Measurements from ENCODE around the gene CASQ2. TPM values are rescaled to one million over a fixed set of nuclear protein-coding genes. Genes with fewer than 3 reads are reported as not detected.
A peak's percentile ranks its signal among the peaks of the same experiment; 100 is the strongest.
"Not testable (repeated sequence)": the region's sequence is repeated elsewhere in the genome, so short reads cannot be mapped to it uniquely, and the experiment has no call there.

CASQ2 gene
- total RNA-seq, 4 donors from 2014 or later = 1.1 to 3.9 (median 1.5) TPM

- no peaks in the 10 kb centered on the region for H3K4me1 ChIP-seq
- intact Hi-C loops (cut with DNase I) = no loop called here
- H3K36me3 ChIP-seq = no peaks in the 10 kb centered on the region
- 92 to 95% methylated on average over 1 of the region's 1 CpG for WGBS, 2 donors
- H3K9me3 ChIP-seq = no peaks in the 10 kb centered on the region
- TF ChIP-seq CTCF (IDR thresholded peaks at IDR 0.05) (no peak), POLR2A (IDR thresholded peaks at IDR 0.05) (no peak)
- no peaks in the 10 kb centered on the region for H3K27me3 ChIP-seq
- H3K27ac ChIP-seq = no peak overlapping the region
- no peak for DNase-seq
- no peak overlapping the region for H3K4me3 ChIP-seq (replicated peaks in 1 of 3)
These were observed 14.2 kb upstream of the CASQ2 start for GRCh38 chr1:115782571-115783281.

- WGBS, 2 donors = 92 to 97% methylated on average over 3 of the region's 3 CpGs
- Histone ChIP-seq H3K27me3 (no peaks in the 10 kb centered on the region), H3K9me3 (no peaks in the 10 kb centered on the region), H3K36me3 (no peaks in the 10 kb centered on the region), H3K4me3 (replicated peaks in 1 of 3) (no peak overlapping the region), H3K27ac (no peak overlapping the region), H3K4me1 (no peaks in the 10 kb centered on the region)
- intact Hi-C loops (cut with DNase I) = no loop called here
- no peak for DNase-seq
- no peak for TF ChIP-seq POLR2A (IDR thresholded peaks at IDR 0.05)
- no peak for TF ChIP-seq CTCF (IDR thresholded peaks at IDR 0.05)
These were observed 13.3 kb upstream of the CASQ2 start for GRCh38 chr1:115781851-115782250.

- no peak for DNase-seq
- H3K4me1 ChIP-seq = no peaks in the 10 kb centered on the region
- WGBS, 2 donors = 88 to 93% methylated on average over 1 of the region's 1 CpG
- no peaks in the 10 kb centered on the region for H3K9me3 ChIP-seq
- no peaks in the 10 kb centered on the region for H3K36me3 ChIP-seq
- H3K4me3 ChIP-seq (replicated peaks in 1 of 3) = no peak overlapping the region
- intact Hi-C loops (cut with DNase I) = no loop called here
- TF ChIP-seq POLR2A (IDR thresholded peaks at IDR 0.05) (no peak), CTCF (IDR thresholded peaks at IDR 0.05) (no peak)
- H3K27ac ChIP-seq = no peak overlapping the region
- no peaks in the 10 kb centered on the region for H3K27me3 ChIP-seq
These were observed 12.8 kb upstream of the CASQ2 start for GRCh38 chr1:115781343-115781742.

GRCh38 chr1:115780655-115781054 is 12.1 kb upstream of the CASQ2 start:
- H3K36me3 ChIP-seq; intact Hi-C loops (cut with DNase I); H3K4me3 ChIP-seq (replicated peaks in 1 of 3); H3K4me1 ChIP-seq; H3K27ac ChIP-seq; H3K9me3 ChIP-seq; DNase-seq; H3K27me3 ChIP-seq: not testable (repeated sequence)
- WGBS, 2 donors = 68 to 86% methylated on average over 2 of the region's 2 CpGs

GRCh38 chr1:115779075-115779474 is 10.6 kb upstream of the CASQ2 start:
- H3K4me3 ChIP-seq (replicated peaks in 1 of 3); intact Hi-C loops (cut with DNase I); H3K4me1 ChIP-seq; H3K9me3 ChIP-seq; DNase-seq; H3K27ac ChIP-seq; H3K27me3 ChIP-seq; H3K36me3 ChIP-seq: not testable (repeated sequence)
- 100% methylated on average over 1 of the region's 1 CpG for WGBS, 2 donors

- no peaks in the 10 kb centered on the region for H3K36me3 ChIP-seq
- H3K27me3 ChIP-seq = no peaks in the 10 kb centered on the region
- 30% methylated on average over 10 of the region's 10 CpGs for WGBS, 2 donors
- TF ChIP-seq CTCF (IDR thresholded peaks at IDR 0.05) (peak; percentile 59 to 92 (median 75)), POLR2A (IDR thresholded peaks at IDR 0.05) (no peak)
- H3K4me3 ChIP-seq (replicated peaks in 1 of 3) = no peak overlapping the region
- no peaks in the 10 kb centered on the region for H3K4me1 ChIP-seq
- peak; percentile 65 for DNase-seq
- H3K27ac ChIP-seq = no peak overlapping the region
- H3K9me3 ChIP-seq = no peaks in the 10 kb centered on the region
- intact Hi-C loops (cut with DNase I) = no loop called here
These were observed 3.4 kb upstream of the CASQ2 start for GRCh38 chr1:115771847-115772457.
